Keratinocyte (primary cell): ENCODE results near the gene LY6G6C. TPM values are rescaled to one million over a fixed set of nuclear protein-coding genes. Genes with fewer than 3 reads are reported as not detected.

Experiments
- DNase-seq: peaks from one replicate; pipeline ENCODE4 v3.0.0-alpha.2; 2011; ENCODE audit warnings: low read depth, missing footprints, low spot score
- FAIRE-seq: peaks from 2 replicates; lab custom pipeline; 2011; peaks lifted over from hg19 to GRCh38; lab: Jason Lieb, UNC
- H2AFZ ChIP-seq: 2 replicates; pipeline ENCODE4 v1.6.0; 2012; ENCODE audit warnings: low read length, control low read depth, inconsistent platforms; ENCODE audit not compliant: control insufficient read depth
- H3K27ac ChIP-seq: 2 replicates; pipeline ENCODE4 v1.5.1; 2011; ENCODE audit warnings: low read length; ENCODE audit not compliant: control insufficient read depth, insufficient read depth
- H3K27me3 ChIP-seq: 3 replicates; pipeline ENCODE4 v1.6.0; 2011; ENCODE audit warnings: low read length; ENCODE audit not compliant: control insufficient read depth, insufficient read depth; ENCODE audit errors: extremely low read depth
- H3K36me3 ChIP-seq, 2 experiments: 2 replicates in 1 of 2; 3 replicates in 1 of 2; pipeline ENCODE4 v1.5.1; 2011; ENCODE audit warnings: low read length in 2 of 2, mild to moderate bottlenecking in 1 of 2; ENCODE audit not compliant: control insufficient read depth in 2 of 2, insufficient read depth in 2 of 2; ENCODE audit errors: extremely low read depth in 1 of 2
- H3K4me1 ChIP-seq: 3 replicates; pipeline ENCODE4 v1.5.1; 2011; ENCODE audit warnings: low read length; ENCODE audit not compliant: control insufficient read depth, insufficient read depth; ENCODE audit errors: extremely low read depth
- H3K4me2 ChIP-seq: 3 replicates; pipeline ENCODE4 v1.6.0; 2011; ENCODE audit warnings: low read depth, low read length; ENCODE audit not compliant: control insufficient read depth, insufficient read depth; ENCODE audit errors: extremely low read depth
- H3K4me3 ChIP-seq, 3 experiments: fragments of 200-600 bp in 1 of 3; sonication (generic) in 1 of 3; 2 replicates in 2 of 3; 3 replicates in 1 of 3; pipeline ENCODE4 v1.5.1; 2011 to 2016; ENCODE audit warnings: low read length in 3 of 3, mild to moderate bottlenecking in 3 of 3, control low read depth in 2 of 3, inconsistent platforms in 1 of 3, low read depth in 1 of 3, mixed read lengths in 1 of 3, mixed run types in 1 of 3, moderate library complexity in 1 of 3; ENCODE audit not compliant: control insufficient read depth in 2 of 3, insufficient read depth in 2 of 3; ENCODE audit errors: extremely low read depth in 1 of 3
- H3K79me2 ChIP-seq: 2 replicates; pipeline ENCODE4 v1.6.0; 2012; ENCODE audit warnings: low read length; ENCODE audit not compliant: control insufficient read depth, insufficient read depth
- H3K9ac ChIP-seq: 3 replicates; pipeline ENCODE4 v1.6.0; 2011; ENCODE audit warnings: low read length; ENCODE audit not compliant: control insufficient read depth, insufficient read depth; ENCODE audit errors: extremely low read depth
- H3K9me1 ChIP-seq: 3 replicates; pipeline ENCODE4 v1.6.0; 2011; ENCODE audit warnings: low read length; ENCODE audit not compliant: control insufficient read depth, insufficient read depth; ENCODE audit errors: extremely low read depth
- H3K9me3 ChIP-seq: 2 replicates; pipeline ENCODE4 v1.5.1; 2012; ENCODE audit warnings: low read depth, low read length; ENCODE audit not compliant: control insufficient read depth
- H4K20me1 ChIP-seq: 3 replicates; pipeline ENCODE4 v1.6.0; 2011; ENCODE audit warnings: low read length; ENCODE audit not compliant: control insufficient read depth, insufficient read depth; ENCODE audit errors: extremely low read depth
- EZH2 ChIP-seq: IDR thresholded peaks from one replicate; pipeline ENCODE4 v1.6.1; 2012; ENCODE audit warnings: inconsistent platforms, mild to moderate bottlenecking, low read length, moderate library complexity
- dilution Hi-C: fragments of 300-500 bp; cut with MboI; formaldehyde crosslinking; loops from one replicate; pipeline ENCODE4 v1.7.0; 2020; ENCODE audit warnings: low sequenced_read_pairs; ENCODE audit not compliant: extremely low pct_ligation_motif_present
- polyA plus RNA-seq, 5 experiments: library from polyadenylated mRNA; depleted of rRNA in 3 of 5; stranded (reverse) in 3 of 5; stranded (forward) in 1 of 5; unstranded in 1 of 5; fragments of >200 nt; gene quantifications; 1 replicate in 1 of 5; 2 replicates in 3 of 5; 3 replicates in 1 of 5; pipeline versions ENCODE4 v1.2.1 to v1.2.3, GENCODE V29; 2011 to 2012; ENCODE audit warnings: missing spikeins in 2 of 5, low read depth in 1 of 5, low replicate concordance in 1 of 5
- TF ChIP-seq, protein P1 (sequence below), 3 experiments: IDR thresholded peaks in 1 of 3; conservative IDR thresholded peaks in 1 of 3; optimal IDR thresholded peaks in 1 of 3; 2 replicates in 2 of 3; 3 replicates in 1 of 3; pipeline versions ENCODE3 to v1.5.1; 2011; ENCODE audit warnings: low read length in 3 of 3, mild to moderate bottlenecking in 3 of 3, moderate library complexity in 2 of 3, control low read depth in 1 of 3, inconsistent platforms in 1 of 3; ENCODE audit not compliant: insufficient read depth in 2 of 3; ENCODE audit errors: extremely low read depth in 1 of 3

The LY6G6C gene
- polyA plus RNA-seq, 1 donor (not counting 4 experiments of a cell fraction or from before 2014, with no cell fraction given) = 2.4 TPM

DNA sequence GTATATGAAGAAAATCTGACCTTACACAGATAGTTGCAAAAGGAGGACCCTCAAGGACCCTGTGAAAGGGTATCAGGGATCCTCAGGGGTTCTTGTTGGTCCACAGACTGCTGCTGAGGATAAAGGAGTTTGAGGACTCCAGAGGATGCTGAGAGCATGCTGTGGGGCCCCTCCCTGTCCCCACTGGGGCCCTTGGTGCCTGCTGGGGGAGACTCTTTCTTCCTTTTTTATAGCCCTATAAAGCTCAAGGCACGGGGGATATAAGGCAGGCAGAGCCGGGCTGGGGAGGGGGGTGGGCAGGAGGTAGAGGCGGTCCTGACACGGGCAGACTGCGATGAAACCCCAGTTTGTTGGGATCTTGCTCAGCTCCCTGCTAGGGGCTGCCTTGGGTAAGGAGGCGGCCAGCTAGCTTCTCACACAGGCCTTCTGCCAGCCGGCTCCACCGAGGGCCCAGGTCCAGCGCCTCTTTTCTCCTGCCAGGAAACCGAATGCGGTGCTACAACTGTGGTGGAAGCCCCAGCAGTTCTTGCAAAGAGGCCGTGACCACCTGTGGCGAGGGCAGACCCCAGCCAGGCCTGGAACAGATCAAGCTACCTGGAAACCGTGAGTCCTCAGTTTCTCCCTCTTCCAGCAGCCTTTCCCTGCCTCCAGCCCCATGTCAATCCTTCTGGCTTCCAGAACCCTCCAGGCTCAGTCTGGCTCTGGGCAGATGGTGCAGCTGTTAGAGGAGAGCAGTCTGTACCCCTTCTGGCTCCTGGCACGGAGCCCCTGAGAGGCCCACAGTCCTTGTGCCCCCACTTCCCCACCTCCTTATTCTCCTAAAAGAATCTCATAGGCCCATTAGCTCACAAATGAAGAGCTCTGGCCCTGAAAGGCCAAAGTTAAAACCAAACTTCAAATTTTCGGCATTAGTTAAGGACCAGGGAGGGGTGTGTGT lies 6.3 kb downstream of the LY6G6C start, which contains the start of gene LY6G6D:
LY6G6D (plus strand) TSS at position 327 of the 937 bp plus-strand sequence; CDS start at position 335, 8 bp downstream.
- FAIRE-seq (no peak), DNase-seq (no peak)
- H3K27me3 ChIP-seq = no peaks in the 10 kb centered on the region
- H3K36me3 ChIP-seq = peaks cover 0 to 4% of the 10 kb centered on the region in 2 experiments
- no peak within 1 kb of the TSS for H3K4me3 ChIP-seq
- dilution Hi-C loops = no loop called here
- no peak within 1 kb of the TSS for H3K9ac ChIP-seq
- no peak within 1 kb of the TSS for H2AFZ ChIP-seq
- peaks cover 48% of the 10 kb centered on the region for H3K4me1 ChIP-seq
- no peaks in the 10 kb centered on the region for H4K20me1 ChIP-seq
- no peak within 1 kb of the TSS for H3K27ac ChIP-seq
- peaks cover 5% of the 10 kb centered on the region for H3K9me1 ChIP-seq
- H3K79me2 ChIP-seq = no peaks in the 10 kb centered on the region
- no peak for TF ChIP-seq EZH2
- TF ChIP-seq, protein P1, sequence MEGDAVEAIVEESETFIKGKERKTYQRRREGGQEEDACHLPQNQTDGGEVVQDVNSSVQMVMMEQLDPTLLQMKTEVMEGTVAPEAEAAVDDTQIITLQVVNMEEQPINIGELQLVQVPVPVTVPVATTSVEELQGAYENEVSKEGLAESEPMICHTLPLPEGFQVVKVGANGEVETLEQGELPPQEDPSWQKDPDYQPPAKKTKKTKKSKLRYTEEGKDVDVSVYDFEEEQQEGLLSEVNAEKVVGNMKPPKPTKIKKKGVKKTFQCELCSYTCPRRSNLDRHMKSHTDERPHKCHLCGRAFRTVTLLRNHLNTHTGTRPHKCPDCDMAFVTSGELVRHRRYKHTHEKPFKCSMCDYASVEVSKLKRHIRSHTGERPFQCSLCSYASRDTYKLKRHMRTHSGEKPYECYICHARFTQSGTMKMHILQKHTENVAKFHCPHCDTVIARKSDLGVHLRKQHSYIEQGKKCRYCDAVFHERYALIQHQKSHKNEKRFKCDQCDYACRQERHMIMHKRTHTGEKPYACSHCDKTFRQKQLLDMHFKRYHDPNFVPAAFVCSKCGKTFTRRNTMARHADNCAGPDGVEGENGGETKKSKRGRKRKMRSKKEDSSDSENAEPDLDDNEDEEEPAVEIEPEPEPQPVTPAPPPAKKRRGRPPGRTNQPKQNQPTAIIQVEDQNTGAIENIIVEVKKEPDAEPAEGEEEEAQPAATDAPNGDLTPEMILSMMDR (optimal IDR thresholded peaks at IDR 0.05 in 1 of 3, IDR thresholded peaks at IDR 0.05 in 1 of 3, conservative IDR thresholded peaks at IDR 0.05 in 1 of 3; ENCODE audit: extremely low read depth in 1 of 3, insufficient read depth in 2 of 3, low read length in 3 of 3) = no peak
- no peak within 1 kb of the TSS for H3K4me2 ChIP-seq
- H3K9me3 ChIP-seq = no peaks in the 10 kb centered on the region

- Histone ChIP-seq H3K4me3 (no peak overlapping the region), H3K36me3 (peaks cover 0 to 4% of the 10 kb centered on the region in 2 experiments), H3K79me2 (no peaks in the 10 kb centered on the region), H3K27me3 (no peaks in the 10 kb centered on the region), H3K9me1 (peaks cover 2% of the 10 kb centered on the region), H3K9me3 (no peaks in the 10 kb centered on the region), H2AFZ (no peak overlapping the region), H3K4me1 (peaks cover 39% of the 10 kb centered on the region), H3K4me2 (no peak overlapping the region), H3K27ac (no peak overlapping the region), H4K20me1 (no peaks in the 10 kb centered on the region), H3K9ac (no peak overlapping the region)
- TF ChIP-seq, protein P1 (optimal IDR thresholded peaks at IDR 0.05 in 1 of 3, IDR thresholded peaks at IDR 0.05 in 1 of 3, conservative IDR thresholded peaks at IDR 0.05 in 1 of 3; ENCODE audit: extremely low read depth in 1 of 3, insufficient read depth in 2 of 3, low read length in 3 of 3) = no peak
- TF ChIP-seq EZH2 = no peak
- dilution Hi-C loops = no loop called here
- DNase-seq = no peak
- FAIRE-seq = no peak
Measured at GRCh38 chr6:31713991-31714684, 7.4 kb downstream of the LY6G6C start.
